HG02840 (cell line): ENCODE measurements around the gene NRXN3.

Source experiments
- ATAC-seq: cut with Tn5 transposase; IDR thresholded peaks from one replicate; pipeline ENCODE4 v1.9.1; 2021; ENCODE audit warnings: mild to moderate bottlenecking, moderate library complexity, moderate number of reproducible peaks; ENCODE audit not compliant: unreplicated experiment, low FRiP score

Gene NRXN3

GRCh38 chr14:79660053-79660939, 1490.1 kb downstream of the NRXN3 start:
- no peak for ATAC-seq

GRCh38 chr14:79661752-79662151, 1491.6 kb downstream of the NRXN3 start:
- no peak for ATAC-seq

- no peak for ATAC-seq
Measured at GRCh38 chr14:79663453-79663852, 1493.3 kb downstream of the NRXN3 start.

- ATAC-seq: no peak
Measured at GRCh38 chr14:79665556-79665955, 1495.4 kb downstream of the NRXN3 start.

- no peak for ATAC-seq
Measured at GRCh38 chr14:79668951-79669350, 1498.8 kb downstream of the NRXN3 start.

- ATAC-seq: no peak
Measured at GRCh38 chr14:79670811-79671210, 1500.6 kb downstream of the NRXN3 start.

- ATAC-seq: no peak
Measured at GRCh38 chr14:79680087-79680486, 1509.9 kb downstream of the NRXN3 start.

GRCh38 chr14:79686196-79686595, 1516.0 kb downstream of the NRXN3 start:
- ATAC-seq: no peak

- no peak for ATAC-seq
Measured at GRCh38 chr14:79690960-79691359, 1520.8 kb downstream of the NRXN3 start.

GRCh38 chr14:79693935-79694334, 1523.8 kb downstream of the NRXN3 start:
- ATAC-seq: no peak

- ATAC-seq: no peak
Measured at GRCh38 chr14:79695307-79695706, 1525.1 kb downstream of the NRXN3 start.

GRCh38 chr14:79698298-79698711, 1528.1 kb downstream of the NRXN3 start:
- no peak for ATAC-seq

- no peak for ATAC-seq
Measured at GRCh38 chr14:79699206-79699605, 1529.0 kb downstream of the NRXN3 start.

- ATAC-seq: no peak
Measured at GRCh38 chr14:79701371-79701770, 1531.2 kb downstream of the NRXN3 start.

- ATAC-seq: no peak
Measured at GRCh38 chr14:79702197-79702596, 1532.0 kb downstream of the NRXN3 start.

GRCh38 chr14:79703209-79703608, 1533.0 kb downstream of the NRXN3 start:
- ATAC-seq: no peak

- ATAC-seq: no peak
Measured at GRCh38 chr14:79704041-79704807, 1534.1 kb downstream of the NRXN3 start.

GRCh38 chr14:79705126-79705894, 1535.1 kb downstream of the NRXN3 start:
- ATAC-seq: no peak

GRCh38 chr14:79706382-79706781, 1536.2 kb downstream of the NRXN3 start:
- no peak for ATAC-seq

GRCh38 chr14:79708426-79709388, 1538.5 kb downstream of the NRXN3 start:
- ATAC-seq: no peak
